ENCODE measurements around the gene FAM120A.
"Not testable (repeated sequence)": the region's sequence is repeated elsewhere in the genome, so short reads cannot be mapped to it uniquely, and the experiment has no call there.

The FAM120A gene

GRCh38 chr9:93450945-93451815, at the start of gene FAM120A:
Gene FAM120A, plus strand, starts transcription at chr9:93451685. Its CDS starts 231 bp downstream, at chr9:93451916.
- peak; percentile 56 to 60 for DNase-seq (ENCODE audit: low read depth in 2 of 2)

- DNase-seq (ENCODE audit: low read depth in 2 of 2) = no peak
Measured at GRCh38 chr9:93406371-93406770, 45.1 kb upstream of the FAM120A start.

- DNase-seq (ENCODE audit: low read depth in 2 of 2) = no peak
Measured at GRCh38 chr9:93413530-93413929, 38.0 kb upstream of the FAM120A start.

GRCh38 chr9:93415176-93415690, 36.3 kb upstream of the FAM120A start:
- no peak for DNase-seq (ENCODE audit: low read depth in 2 of 2)

GRCh38 chr9:93416530-93417235, 34.8 kb upstream of the FAM120A start:
- no peak for DNase-seq (ENCODE audit: low read depth in 2 of 2)

GRCh38 chr9:93417538-93417937, 33.9 kb upstream of the FAM120A start:
- DNase-seq (ENCODE audit: low read depth in 2 of 2) = no peak

- no peak for DNase-seq (ENCODE audit: low read depth in 2 of 2)
Measured at GRCh38 chr9:93419023-93419422, 32.5 kb upstream of the FAM120A start.

- DNase-seq (ENCODE audit: low read depth in 2 of 2) = no peak
Measured at GRCh38 chr9:93422977-93423616, 28.4 kb upstream of the FAM120A start.

GRCh38 chr9:93427655-93428379, 23.7 kb upstream of the FAM120A start:
- DNase-seq (ENCODE audit: low read depth in 2 of 2) = no peak

- DNase-seq (ENCODE audit: low read depth in 2 of 2) = no peak
Measured at GRCh38 chr9:93431539-93432105, 19.9 kb upstream of the FAM120A start.

- DNase-seq (ENCODE audit: low read depth in 2 of 2) = no peak
Measured at GRCh38 chr9:93432964-93433363, 18.5 kb upstream of the FAM120A start.

- DNase-seq (ENCODE audit: low read depth in 2 of 2) = no peak
Measured at GRCh38 chr9:93434056-93434455, 17.4 kb upstream of the FAM120A start.

GRCh38 chr9:93435386-93435785, 16.1 kb upstream of the FAM120A start:
- no peak for DNase-seq (ENCODE audit: low read depth in 2 of 2)

GRCh38 chr9:93436218-93436617, 15.3 kb upstream of the FAM120A start:
- no peak for DNase-seq (ENCODE audit: low read depth in 2 of 2)

GRCh38 chr9:93436655-93437407, 14.7 kb upstream of the FAM120A start:
- no peak for DNase-seq (ENCODE audit: low read depth in 2 of 2)

- no peak for DNase-seq (ENCODE audit: low read depth in 2 of 2)
Measured at GRCh38 chr9:93437996-93438395, 13.5 kb upstream of the FAM120A start.

- not testable (repeated sequence) for DNase-seq (ENCODE audit: low read depth in 2 of 2)
Measured at GRCh38 chr9:93439301-93439700, 12.2 kb upstream of the FAM120A start.

GRCh38 chr9:93440896-93441580, 10.4 kb upstream of the FAM120A start:
- no peak for DNase-seq (ENCODE audit: low read depth in 2 of 2)

GRCh38 chr9:93446073-93446472, 5.4 kb upstream of the FAM120A start:
- no peak for DNase-seq (ENCODE audit: low read depth in 2 of 2)

- DNase-seq (ENCODE audit: low read depth in 2 of 2) = no peak
Measured at GRCh38 chr9:93447655-93448054, 3.8 kb upstream of the FAM120A start.

Data from stimulated activated CD4-positive, alpha-beta T cell treated with anti-CD3 and anti-CD28 coated beads, Interleukin-15, amount 100 ng/mL, for 48 hours (primary cell).